Neutrophil (primary cell): ENCODE results near the gene TSHB.

ENCODE experiments used
- H3K27ac ChIP-seq: fragments of 200-600 bp; sonication (generic); 2 replicates; pipeline ENCODE4 v1.5.1; 2016; ENCODE audit warnings: mild to moderate bottlenecking, moderate library complexity
- H3K27me3 ChIP-seq: fragments of 200-600 bp; sonication (generic); 2 replicates; pipeline ENCODE4 v1.6.0; 2016; ENCODE audit warnings: mild to moderate bottlenecking
- H3K36me3 ChIP-seq: fragments of 200-600 bp; sonication (generic); 2 replicates; pipeline ENCODE4 v1.5.1; 2017
- H3K4me1 ChIP-seq, 2 experiments: fragments of 200-600 bp in 1 of 2; sonication (generic) in 1 of 2; 1 replicate in 1 of 2; 2 replicates in 1 of 2; pipeline versions ENCODE4 v1.5.1 to v1.6.1; 2013 to 2016; ENCODE audit warnings: low read depth in 1 of 2, low read length in 1 of 2, mild to moderate bottlenecking in 1 of 2, moderate library complexity in 1 of 2; ENCODE audit not compliant: control insufficient read depth in 1 of 2, insufficient read depth in 1 of 2
- H3K4me3 ChIP-seq, 2 experiments: fragments of 200-600 bp in 1 of 2; sonication (generic) in 1 of 2; 1 replicate in 1 of 2; 2 replicates in 1 of 2; pipeline ENCODE4 v1.5.1; 2013 to 2016; ENCODE audit warnings: low read depth in 1 of 2, low read length in 1 of 2, mild to moderate bottlenecking in 1 of 2, moderate library complexity in 1 of 2
- H3K9me3 ChIP-seq: fragments of 200-600 bp; sonication (generic); 2 replicates; pipeline ENCODE4 v1.5.1; 2016
- CTCF ChIP-seq: fragments of 200-600 bp; sonication (generic); IDR thresholded peaks from 2 replicates; pipeline ENCODE4 v1.5.1; 2016; ENCODE audit warnings: antibody characterized with exemption

The TSHB gene

GRCh38 chr1:115077984-115078330 lies 48.3 kb downstream of the TSHB start:
- H3K27me3 ChIP-seq: no peaks in the 10 kb centered on the region
- no peak for TF ChIP-seq CTCF
- peaks cover 17 to 22% of the 10 kb centered on the region in 2 experiments for H3K4me1 ChIP-seq

GRCh38 chr1:115078708-115079107 lies 49.1 kb downstream of the TSHB start:
- Histone ChIP-seq H3K36me3 (no peaks in the 10 kb centered on the region), H3K27me3 (no peaks in the 10 kb centered on the region), H3K4me1 (peaks cover 17 to 22% of the 10 kb centered on the region in 2 experiments), H3K27ac (no peak overlapping the region), H3K4me3 (no peak overlapping the region), H3K9me3 (no peaks in the 10 kb centered on the region)
- no peak for TF ChIP-seq CTCF

More at GRCh38 chr1:115077984-115078330, 48.3 kb downstream of the TSHB start:
- H3K36me3 ChIP-seq: peaks cover 4% of the 10 kb centered on the region
- H3K4me3 ChIP-seq: no peak overlapping the region
- H3K9me3 ChIP-seq: no peaks in the 10 kb centered on the region
- no peak overlapping the region for H3K27ac ChIP-seq

DNA sequence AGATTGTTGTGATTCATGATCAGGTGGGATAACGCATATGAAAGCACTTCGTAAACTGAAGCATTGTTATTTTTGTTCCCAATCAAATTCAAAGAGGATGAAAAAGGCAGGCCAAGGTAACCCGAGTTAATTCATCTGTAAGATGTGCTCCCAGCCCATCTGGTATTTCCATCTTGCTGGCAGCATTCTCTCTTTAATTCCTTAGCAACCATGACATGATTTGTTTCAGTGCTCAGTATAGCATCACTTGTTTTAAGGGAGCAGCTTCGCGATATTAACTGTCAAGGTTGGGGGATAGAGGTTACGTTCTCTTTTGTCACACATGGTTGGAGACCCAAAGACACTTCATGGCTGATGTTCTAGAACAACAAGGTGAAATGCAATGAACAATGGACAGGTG lies 53.3 kb downstream of the TSHB start:
- Histone ChIP-seq H3K27ac (no peak overlapping the region), H3K9me3 (no peaks in the 10 kb centered on the region), H3K27me3 (no peaks in the 10 kb centered on the region), H3K4me1 (peaks cover 34 to 54% of the 10 kb centered on the region in 2 experiments), H3K36me3 (no peaks in the 10 kb centered on the region), H3K4me3 (no peak overlapping the region)
- TF ChIP-seq CTCF: no peak
